GM23338 (cell line): ENCODE data around the gene MCRIP1. TPM values are rescaled to one million over a fixed set of nuclear protein-coding genes. Genes with fewer than 3 reads are reported as not detected.

Source experiments
- ATAC-seq: fragments of 200-7000 bp; cut with Tn5 transposase; 3 replicates; pipeline ENCODE4 v1.9.1; 2020
- DNase-seq: peaks from one replicate; pipeline ENCODE4 v3.0.0-alpha.2; 2015; ENCODE audit warnings: low spot score
- H2AFZ ChIP-seq: fragments of 200-600 bp; sonication (generic); 2 replicates; pipeline ENCODE4 v1.8.0; 2016; ENCODE audit warnings: antibody characterized with exemption, mild to moderate bottlenecking, moderate library complexity
- H3F3A ChIP-seq: fragments of 200-600 bp; sonication (generic); replicated peaks from 2 replicates; pipeline ENCODE4 v1.8.0; 2017; ENCODE audit warnings: antibody characterized with exemption, mixed run types, low read depth
- H3K27ac ChIP-seq: fragments of 200-600 bp; sonication (generic); 2 replicates; pipeline ENCODE4 v1.6.1; 2016; ENCODE audit warnings: low read depth
- H3K27me3 ChIP-seq: fragments of 200-600 bp; sonication (generic); 2 replicates; pipeline ENCODE4 v1.8.0; 2016; ENCODE audit warnings: mild to moderate bottlenecking, mixed run types, moderate library complexity; ENCODE audit not compliant: insufficient read depth
- H3K36me3 ChIP-seq: fragments of 200-600 bp; sonication (generic); 2 replicates; pipeline ENCODE4 v1.8.0; 2016; ENCODE audit warnings: mild to moderate bottlenecking; ENCODE audit not compliant: insufficient read depth
- H3K4me1 ChIP-seq: fragments of 200-600 bp; sonication (generic); 2 replicates; pipeline ENCODE4 v1.8.0; 2016; ENCODE audit warnings: mild to moderate bottlenecking, moderate library complexity; ENCODE audit not compliant: insufficient read depth
- H3K4me2 ChIP-seq: fragments of 200-600 bp; sonication (generic); 2 replicates; pipeline ENCODE4 v1.7.1; 2017; ENCODE audit warnings: mixed run types
- H3K4me3 ChIP-seq: fragments of 200-600 bp; sonication (generic); 2 replicates; pipeline ENCODE4 v1.6.1; 2016; ENCODE audit warnings: mixed run types
- H3K79me2 ChIP-seq: fragments of 200-600 bp; sonication (generic); replicated peaks from 2 replicates; pipeline ENCODE4 v1.8.0; 2017; ENCODE audit warnings: mild to moderate bottlenecking; ENCODE audit not compliant: insufficient read depth
- H3K9me2 ChIP-seq: fragments of 200-600 bp; sonication (generic); 2 replicates; pipeline ENCODE4 v1.8.0; 2017; ENCODE audit not compliant: insufficient read depth
- H4K20me1 ChIP-seq: fragments of 200-600 bp; sonication (generic); replicated peaks from 2 replicates; pipeline ENCODE4 v1.8.0; 2017; ENCODE audit warnings: mild to moderate bottlenecking; ENCODE audit not compliant: insufficient read depth
- H3K27ac Mint-ChIP-seq: 2 replicates; pipeline ENCODE4 v1.8.0; 2020; ENCODE audit warnings: inconsistent platforms, mild to moderate bottlenecking, moderate library complexity, mixed read lengths
- H3K27me3 Mint-ChIP-seq: 3 replicates; pipeline ENCODE4 v1.8.0; 2022; ENCODE audit warnings: low read depth, mild to moderate bottlenecking, moderate library complexity, mixed read lengths, inconsistent platforms; ENCODE audit not compliant: insufficient read depth, poor library complexity
- H3K36me3 Mint-ChIP-seq: 3 replicates; pipeline ENCODE4 v1.8.0; 2021; ENCODE audit warnings: low read depth, mild to moderate bottlenecking, inconsistent platforms, moderate library complexity, mixed read lengths
- H3K4me1 Mint-ChIP-seq: 3 replicates; pipeline ENCODE4 v1.8.0; 2020; ENCODE audit warnings: mild to moderate bottlenecking, inconsistent platforms, mixed read lengths
- H3K4me3 Mint-ChIP-seq: 3 replicates; pipeline ENCODE4 v1.8.0; 2021; ENCODE audit warnings: moderate library complexity, mild to moderate bottlenecking, inconsistent platforms, mixed read lengths
- H3K9me3 Mint-ChIP-seq: 3 replicates; pipeline ENCODE4 v1.8.0; 2020; ENCODE audit warnings: moderate library complexity, mild to moderate bottlenecking, inconsistent platforms, mixed read lengths
- CREB1 ChIP-seq: fragments of 250-450 bp; sonication (Bioruptor Pico); IDR thresholded peaks from 2 replicates; pipeline ENCODE4 v1.5.0; 2020; ENCODE audit warnings: low read depth, mild to moderate bottlenecking, moderate library complexity
- CTCF ChIP-seq, 2 experiments: fragments of 200-600 bp in 1 of 2; sonication (generic) in 1 of 2; conservative IDR thresholded peaks; 2 replicates each; pipeline versions ENCODE4 v1.5.1 to v1.6.1; 2016 to 2017; ENCODE audit warnings: antibody characterized with exemption in 2 of 2, low read depth in 2 of 2, mild to moderate bottlenecking in 2 of 2, moderate library complexity in 1 of 2
- ETS1 ChIP-seq: IDR thresholded peaks from 2 replicates; pipeline ENCODE4 v1.6.1; 2016; ENCODE audit warnings: antibody characterized with exemption
- EZH2 ChIP-seq: fragments of 200-600 bp; sonication (generic); IDR thresholded peaks from one replicate; pipeline ENCODE4 v1.8.0; 2017; ENCODE audit warnings: antibody characterized with exemption, mild to moderate bottlenecking, low read depth; ENCODE audit not compliant: unreplicated experiment
- EZH2phosphoT487 ChIP-seq: fragments of 200-600 bp; sonication (generic); IDR thresholded peaks from one replicate; pipeline ENCODE4 v1.8.1; 2018; ENCODE audit warnings: antibody characterized with exemption; ENCODE audit not compliant: unreplicated experiment
- JUNB ChIP-seq: IDR thresholded peaks from one replicate; pipeline ENCODE4 v1.6.1; 2016; ENCODE audit warnings: antibody characterized with exemption; ENCODE audit not compliant: unreplicated experiment
- NANOG ChIP-seq: IDR thresholded peaks from 2 replicates; pipeline ENCODE4 v1.6.1; 2016; ENCODE audit warnings: antibody characterized with exemption, borderline replicate concordance
- POLR2AphosphoS5 ChIP-seq: IDR thresholded peaks from 2 replicates; pipeline ENCODE4 v1.6.1; 2016; ENCODE audit warnings: antibody characterized with exemption, low read depth
- REST ChIP-seq: IDR thresholded peaks from one replicate; pipeline ENCODE4 v1.6.1; 2018; ENCODE audit warnings: antibody characterized with exemption; ENCODE audit not compliant: unreplicated experiment
- STAT1 ChIP-seq: IDR thresholded peaks from one replicate; pipeline ENCODE4 v1.6.1; 2016; ENCODE audit warnings: antibody characterized with exemption; ENCODE audit not compliant: unreplicated experiment
- ZNF114 ChIP-seq: fragments of 250-450 bp; sonication (Bioruptor Pico); IDR thresholded peaks from 2 replicates; pipeline ENCODE4 v1.5.0; 2020; ENCODE audit warnings: mild to moderate bottlenecking, moderate library complexity
- ZNF331 ChIP-seq: fragments of 250-450 bp; sonication (Bioruptor Pico); IDR thresholded peaks from 2 replicates; pipeline ENCODE4 v1.5.0; 2020; ENCODE audit warnings: low read depth, mild to moderate bottlenecking, moderate library complexity
- ZNF462 ChIP-seq: fragments of 250-450 bp; sonication (Bioruptor Pico); IDR thresholded peaks from 2 replicates; pipeline ENCODE4 v1.5.0; 2020; ENCODE audit warnings: mild to moderate bottlenecking, moderate library complexity
- polyA plus RNA-seq: library from polyadenylated mRNA; unstranded; fragments of >200 nt; fragmentation: Nextera tagmentation; extraction: Ambion mirVana; gene quantifications from 2 replicates; pipeline ENCODE4 v1.2.1, GENCODE V29; 2016
- total RNA-seq: library from RNA; depleted of rRNA; stranded (reverse); fragments of >200 nt; shearing (Covaris generic); gene quantifications from 2 replicates; pipeline ENCODE4 v1.2.3, GENCODE V29; 2014

Gene MCRIP1
- total and polyA plus RNA-seq, 2 experiments from 2014 or later, result 85.2 to 101 TPM

GRCh38 chr17:81802048-81802758, 30.9 kb downstream of the MCRIP1 start:
- peaks cover 47% of the 10 kb centered on the region for H3K27me3 Mint-ChIP-seq
- peaks cover 65% of the 10 kb centered on the region for H3K27me3 ChIP-seq
- no peak overlapping the region for H3K27ac Mint-ChIP-seq

More at GRCh38 chr17:81802048-81802758, 30.9 kb downstream of the MCRIP1 start:
- no peaks in the 10 kb centered on the region for H3F3A ChIP-seq
- TF ChIP-seq STAT1, result no peak
- TF ChIP-seq NANOG, result no peak
- no peak for TF ChIP-seq ZNF114 (CRISPR knock-in tag)
- no peak for TF ChIP-seq REST
- TF ChIP-seq POLR2AphosphoS5, result no peak
- TF ChIP-seq ETS1, result no peak
- no peak for TF ChIP-seq ZNF331
- TF ChIP-seq EZH2, result no peak
- TF ChIP-seq CREB1, result no peak
- no peak for TF ChIP-seq JUNB
- TF ChIP-seq EZH2phosphoT487, result no peak
- TF ChIP-seq CTCF (conservative IDR thresholded peaks at IDR 0.05; ENCODE audit: low read depth in 2 of 2), result no peak
- TF ChIP-seq ZNF462 (CRISPR knock-in tag), result no peak
- no peak overlapping the region for H3K27ac ChIP-seq
- no peaks in the 10 kb centered on the region for H3K36me3 ChIP-seq
- H2AFZ ChIP-seq, result no peak overlapping the region
- H3K9me2 ChIP-seq, result no peaks in the 10 kb centered on the region
- no peaks in the 10 kb centered on the region for H3K4me1 Mint-ChIP-seq
- H3K79me2 ChIP-seq, result no peaks in the 10 kb centered on the region
- DNase-seq (no peak), ATAC-seq (no peak)
- H4K20me1 ChIP-seq, result no peaks in the 10 kb centered on the region
- no peaks in the 10 kb centered on the region; the same call in 1 of the 2 replicates for H3K4me1 ChIP-seq
- peak overlapping the region; percentile 42; the same call in 1 of the 3 replicates for H3K4me3 Mint-ChIP-seq
- peaks cover 12% of the 10 kb centered on the region for H3K9me3 Mint-ChIP-seq
- no peak overlapping the region for H3K4me3 ChIP-seq
- no peak overlapping the region for H3K4me2 ChIP-seq
- H3K36me3 Mint-ChIP-seq, result peaks cover 5% of the 10 kb centered on the region; the same call in 1 of the 3 replicates
